ENCODE results near the gene ARID4B. TPM values are rescaled to one million over a fixed set of nuclear protein-coding genes. Genes with fewer than 3 reads are reported as not detected.

Gene ARID4B
- total and polyA plus RNA-seq, 2 of the 13 experiments (the other 11 are each of a cell fraction or from before 2014, with no cell fraction given) = 9.7 to 24.6 TPM

DNA sequence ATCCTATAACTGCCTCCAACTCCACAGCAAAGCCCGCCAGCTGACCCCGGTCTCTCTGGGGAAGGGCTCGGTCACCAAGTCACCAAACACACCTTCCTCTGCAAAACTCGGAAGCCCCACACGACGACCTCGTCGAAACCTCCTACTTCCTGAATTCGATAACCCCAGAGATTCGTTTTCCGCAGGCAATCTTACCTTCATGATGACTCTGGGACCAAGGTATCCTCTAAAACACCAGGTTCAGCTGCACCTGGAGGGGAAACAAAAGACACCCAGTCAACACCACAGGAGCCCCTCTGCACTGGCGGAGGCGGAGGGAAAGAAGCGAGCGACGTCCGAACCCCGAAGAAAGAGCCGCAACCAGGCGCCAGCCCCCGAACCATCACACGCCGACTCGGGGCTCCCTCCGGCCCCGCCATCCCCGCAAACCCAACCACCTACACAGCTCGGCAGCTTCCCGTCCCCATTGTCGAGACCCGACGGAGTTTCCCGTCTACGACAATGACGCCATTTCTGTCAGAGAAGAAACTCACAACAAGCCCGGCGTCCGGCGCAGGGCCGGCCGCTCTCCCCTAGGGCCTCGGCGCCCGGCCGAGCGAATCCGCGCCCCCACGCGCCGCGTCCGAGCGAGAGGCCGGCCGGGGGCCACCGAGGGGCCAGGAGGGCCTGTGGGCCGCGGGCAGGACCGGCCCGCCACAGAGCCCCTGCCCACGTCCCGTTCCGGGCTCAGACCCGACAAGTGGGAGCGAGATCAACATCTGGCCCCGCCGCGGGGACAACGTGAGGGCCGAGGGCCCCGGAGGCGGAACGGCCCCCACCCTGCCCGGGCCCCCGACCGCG lies 1.0 kb downstream of the ARID4B start (continued):
- TF ChIP-seq ZNF570 (CRISPR knock-in tag; IDR thresholded peaks at IDR 0.05; ENCODE audit: borderline replicate concordance) = no peak
- peak; percentile 9; the same call in 1 of the 2 replicates for TF ChIP-seq HOXA3 (CRISPR knock-in tag; IDR thresholded peaks at IDR 0.05)
- peak; percentile 41; the same call in 1 of the 2 replicates for TF ChIP-seq SAP130 (CRISPR knock-in tag; IDR thresholded peaks at IDR 0.05; ENCODE audit: low read depth)
- no peak for TF ChIP-seq ARHGAP35 (CRISPR knock-in tag; IDR thresholded peaks at IDR 0.05; ENCODE audit: borderline replicate concordance)
- no peak for TF ChIP-seq SOX6 (IDR thresholded peaks at IDR 0.05)
- peak; percentile 16; the same call in 1 of the 2 replicates for TF ChIP-seq SOX6 (CRISPR knock-in tag; IDR thresholded peaks at IDR 0.05)
- no peak for TF ChIP-seq ZNF17 (CRISPR knock-in tag; IDR thresholded peaks at IDR 0.05)
- TF ChIP-seq CBX1 (IDR thresholded peaks at IDR 0.05; ENCODE audit: low read depth) = no peak
- TF ChIP-seq AKAP8 (CRISPR knock-in tag; IDR thresholded peaks at IDR 0.05) = no peak
- peak; percentile 34; the same call in 1 of the 2 replicates for TF ChIP-seq CREB1 (IDR thresholded peaks at IDR 0.05)
- no peak for TF ChIP-seq CREB1 (CRISPR knock-in tag; IDR thresholded peaks at IDR 0.05)
- TF ChIP-seq FOSL2 (CRISPR knock-in tag; IDR thresholded peaks at IDR 0.05) = no peak
- TF ChIP-seq CENPX (CRISPR knock-in tag; IDR thresholded peaks at IDR 0.05) = no peak
- no peak for TF ChIP-seq PHB2 (IDR thresholded peaks at IDR 0.05; ENCODE audit: partially characterized antibody)
- no peak for TF ChIP-seq MAFG (CRISPR knock-in tag; IDR thresholded peaks at IDR 0.05)
- TF ChIP-seq ZFX (CRISPR knock-in tag; IDR thresholded peaks at IDR 0.05; ENCODE audit: low read depth) = no peak; the same call in none of the 2 replicates
- peak; percentile 55 for TF ChIP-seq ZNF687 (CRISPR knock-in tag; IDR thresholded peaks at IDR 0.05)
- TF ChIP-seq MAZ (IDR thresholded peaks at IDR 0.05; ENCODE audit: borderline replicate concordance, low read depth, low read length) = no peak
- TF ChIP-seq MAZ (CRISPR knock-in tag; IDR thresholded peaks at IDR 0.05; ENCODE audit: low read depth) = 0 out of 2 replicates have a peak, but pooled peaks have one; percentile 20
- TF ChIP-seq POLR2AphosphoS2 (IDR thresholded peaks at IDR 0.05; ENCODE audit: low read depth, low read length) = no peak
- TF ChIP-seq ARID4A (CRISPR knock-in tag; IDR thresholded peaks at IDR 0.05; ENCODE audit: borderline replicate concordance) = no peak; the same call in 1 of the 2 replicates
- peak; percentile 48; the same call in 1 of the 2 replicates for TF ChIP-seq KMT2A (CRISPR knock-in tag; IDR thresholded peaks at IDR 0.05)
- TF ChIP-seq TAF1 (CRISPR knock-in tag; IDR thresholded peaks at IDR 0.05) = no peak

Measured in HepG2 (cell line).